Endothelial cell of hepatic sinusoid (primary cell): ENCODE measurements around the gene YWHAH.
"Not testable (repeated sequence)": the region's sequence is repeated elsewhere in the genome, so short reads cannot be mapped to it uniquely, and the experiment has no call there.

Experiments
- in situ Hi-C: cut with HindIII; loops from 2 replicates; pipeline ENCODE4 v1.10.0; 2017; ENCODE audit warnings: low sequenced_read_pairs

The YWHAH gene

GRCh38 chr22:31977141-31977841, 33.0 kb downstream of the YWHAH start:
- in situ Hi-C loops, result no loop called here

GRCh38 chr22:31977939-31978338, 33.6 kb downstream of the YWHAH start:
- in situ Hi-C loops, result no loop called here

DNA sequence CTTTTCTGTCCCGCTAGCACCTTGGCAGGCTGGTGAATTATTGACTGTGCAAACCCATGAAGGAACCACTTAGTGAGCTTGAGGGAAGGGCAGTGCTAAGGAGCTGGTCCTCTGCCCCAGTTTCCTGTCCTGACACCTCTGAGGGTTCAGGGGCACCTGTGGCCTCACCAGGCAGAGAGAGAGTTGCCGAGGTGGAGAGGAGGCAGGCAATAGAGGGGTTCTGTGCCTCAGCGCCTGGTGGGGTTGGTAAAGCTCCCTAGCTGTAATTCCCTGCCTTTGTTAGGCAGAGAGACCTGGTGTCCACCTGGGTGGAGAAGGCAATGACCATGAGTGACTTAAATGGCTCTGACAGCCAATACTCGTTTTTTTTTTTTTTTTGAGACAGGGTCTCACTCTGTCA, 36.3 kb downstream of the YWHAH start:
- in situ Hi-C loops, result no loop called here

- in situ Hi-C loops, result not testable (repeated sequence)
Measured at GRCh38 chr22:31981976-31982375, 37.6 kb downstream of the YWHAH start.

DNA sequence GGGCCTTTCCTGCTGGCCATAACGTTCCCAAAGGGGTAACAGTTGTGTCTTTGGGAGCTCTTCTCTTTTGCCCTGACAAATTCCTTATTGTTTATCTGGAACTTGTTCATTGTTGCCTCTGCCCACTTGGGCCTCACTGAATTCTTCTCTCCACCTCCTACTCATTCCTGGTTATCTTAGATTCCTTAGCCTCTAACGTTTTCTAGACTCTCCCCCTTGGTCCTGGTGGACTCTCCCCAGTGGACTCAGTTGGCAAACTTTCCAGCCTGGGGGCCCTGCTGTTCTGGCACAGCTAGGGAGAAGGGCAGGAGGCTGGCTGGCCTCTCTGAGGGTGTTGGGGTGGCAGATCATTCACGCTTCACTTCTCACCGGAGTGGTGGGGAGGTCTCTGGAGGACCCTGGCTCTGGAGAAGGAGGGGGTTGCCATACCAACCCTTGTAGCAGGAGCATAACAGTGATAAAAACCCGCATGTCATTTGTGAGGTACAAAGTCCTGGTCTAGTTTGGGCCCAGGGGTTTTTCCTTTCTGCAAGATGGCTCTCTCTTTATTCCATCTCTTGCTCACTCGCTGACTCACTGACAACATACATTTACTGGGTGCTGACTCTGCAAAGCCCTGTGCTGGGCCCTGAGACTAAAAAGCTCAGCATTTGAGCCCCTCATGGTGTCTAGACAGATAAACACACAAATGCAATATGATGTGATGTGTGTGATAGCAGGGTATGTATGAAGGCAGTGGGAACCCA, 39.7 kb downstream of the YWHAH start:
- in situ Hi-C loops, result no loop called here

DNA sequence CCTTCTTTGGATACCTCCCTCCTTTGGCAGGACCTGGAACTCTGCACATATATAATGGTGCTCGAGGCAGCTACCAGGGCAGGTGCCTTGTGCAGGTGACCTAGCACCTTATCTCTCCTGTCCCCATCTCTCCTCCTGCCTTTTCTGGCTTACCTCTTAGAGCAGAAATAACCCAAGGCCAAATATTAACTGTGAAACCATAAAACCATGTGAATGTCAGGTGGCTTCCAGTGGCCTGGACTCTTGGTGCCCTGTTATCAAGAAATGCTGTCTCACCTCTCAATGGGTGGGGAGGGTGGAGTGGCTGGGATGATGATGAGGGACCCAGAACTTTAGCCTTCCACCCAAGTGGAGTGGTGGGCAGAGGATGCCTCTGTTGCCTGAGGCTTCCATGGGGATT, 42.9 kb downstream of the YWHAH start:
- in situ Hi-C loops, result no loop called here

DNA sequence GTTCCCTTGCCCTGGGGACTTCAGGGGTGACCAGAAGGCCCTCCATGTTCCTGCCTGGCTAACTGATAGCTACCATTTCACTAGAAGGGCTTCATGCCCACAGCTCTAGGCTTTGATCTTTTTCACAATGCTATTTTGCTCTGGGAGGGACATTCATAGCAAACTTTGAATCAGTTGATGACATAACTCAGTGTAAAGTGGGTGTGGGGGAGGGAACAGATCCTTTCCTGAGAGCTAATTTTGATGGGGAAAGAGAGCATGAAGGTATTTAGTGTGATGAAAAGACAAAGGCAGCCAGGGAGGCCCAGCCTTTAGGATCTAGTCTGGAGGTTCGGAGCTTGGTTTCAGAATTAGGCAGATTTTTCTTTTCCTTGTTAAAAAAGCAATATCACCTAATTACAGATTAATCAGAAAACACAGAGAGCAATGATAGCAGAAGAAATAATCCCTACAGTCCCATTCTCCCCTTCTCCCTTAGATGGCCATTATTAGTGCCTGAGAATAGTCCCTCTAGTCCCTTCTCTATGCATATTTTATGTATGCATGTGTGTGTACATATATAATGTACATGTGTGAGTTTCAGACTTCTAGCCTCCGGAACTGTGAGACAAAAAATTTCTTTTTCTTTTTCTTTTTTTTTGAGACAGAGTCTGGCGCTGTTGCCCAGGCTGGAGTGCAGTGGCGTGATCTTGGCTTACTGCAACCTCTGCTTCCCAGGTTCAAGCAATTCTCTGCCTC, 46.9 kb downstream of the YWHAH start:
- in situ Hi-C loops, result no loop called here

- in situ Hi-C loops, result no loop called here
Measured at GRCh38 chr22:31995046-31995445, 50.7 kb downstream of the YWHAH start.

DNA sequence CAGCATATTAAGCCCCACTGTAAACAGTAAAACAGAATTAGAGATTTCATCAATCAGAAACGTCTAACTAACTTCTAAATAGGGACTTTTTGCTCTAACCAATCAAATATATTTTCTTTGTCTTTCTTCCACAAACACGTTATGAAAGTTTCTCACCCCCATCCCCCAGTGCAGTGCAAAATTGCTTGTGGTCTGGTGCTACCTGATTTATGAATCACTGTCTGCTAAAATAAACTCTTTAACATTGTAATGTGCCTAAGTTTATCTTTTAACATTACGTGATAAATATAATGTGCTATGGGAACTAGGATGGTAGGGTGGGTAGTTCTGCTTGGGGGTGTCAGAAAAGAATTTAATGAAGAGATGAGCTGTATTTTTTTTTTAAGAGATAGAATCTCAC, 51.5 kb downstream of the YWHAH start:
- in situ Hi-C loops, result no loop called here

DNA sequence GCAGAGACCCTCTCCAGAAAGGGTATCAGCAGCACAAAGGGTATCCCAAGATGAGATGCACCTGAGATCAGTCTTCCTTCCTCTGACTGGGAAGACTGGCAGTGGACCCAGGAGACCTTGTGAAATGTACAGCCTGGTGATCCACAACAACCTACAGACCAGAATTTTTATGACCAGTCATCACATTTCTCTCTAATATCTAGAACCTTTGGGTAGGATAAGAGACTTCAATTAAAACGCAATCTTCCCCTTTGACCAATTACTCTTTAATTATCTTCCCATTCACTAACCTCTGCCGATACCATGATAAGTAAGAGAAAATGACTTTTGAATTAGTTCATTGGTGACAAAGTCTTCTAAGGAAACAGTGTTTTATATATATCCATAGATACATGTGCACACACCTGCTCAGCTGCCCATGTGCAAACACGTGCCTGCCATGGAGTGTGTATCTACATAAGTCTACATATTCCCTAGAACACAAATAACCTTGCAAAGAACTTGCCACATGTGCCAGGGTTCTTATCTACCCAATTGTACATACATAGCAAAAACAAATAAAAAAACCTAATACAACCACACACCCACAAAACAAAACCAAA, 54.5 kb downstream of the YWHAH start:
- in situ Hi-C loops, result no loop called here

DNA sequence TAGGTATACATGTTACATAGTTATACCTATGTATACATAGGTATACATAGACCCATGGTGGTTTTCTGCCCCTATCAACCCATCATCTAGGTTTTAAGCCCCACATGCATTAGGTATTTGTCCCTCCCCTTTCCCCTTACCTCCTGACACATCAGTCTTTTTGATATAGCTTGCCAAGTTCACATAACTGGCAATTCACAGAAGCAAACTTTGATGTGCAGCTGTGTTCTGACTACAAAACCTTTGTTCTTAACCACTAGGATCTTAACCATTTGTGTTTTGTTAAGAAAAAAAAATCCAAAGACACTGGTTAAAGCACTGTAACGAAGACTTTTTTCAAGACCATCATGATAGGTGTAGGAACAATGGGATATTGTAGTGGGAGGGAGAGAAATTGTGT, 55.8 kb downstream of the YWHAH start:
- in situ Hi-C loops, result no loop called here

- in situ Hi-C loops, result no loop called here
Measured at GRCh38 chr22:32005453-32005852, 61.1 kb downstream of the YWHAH start.
